Measurements from ENCODE around the gene DNAJC17.

- TF ChIP-seq CTCF (IDR thresholded peaks at IDR 0.05) (no peak), REST (IDR thresholded peaks at IDR 0.05; ENCODE audit: insufficient read depth in 1 of 2, low read depth in 2 of 2, low read length in 1 of 2) (no peak), TCF7L2 (IDR thresholded peaks at IDR 0.05; ENCODE audit: low read depth, low read length) (no peak), SIN3A (IDR thresholded peaks at IDR 0.05; ENCODE audit: borderline replicate concordance, insufficient read depth, low read depth, low read length) (no peak)
These were observed 46.9 kb upstream of the DNAJC17 start for GRCh38 chr15:40854161-40854560.
